GM21619 (cell line): ENCODE data around the gene KIF1A.

Experiments used
- ATAC-seq: cut with Tn5 transposase; IDR thresholded peaks from one replicate; pipeline ENCODE4 v1.9.1; 2021; ENCODE audit not compliant: unreplicated experiment

Gene KIF1A

DNA sequence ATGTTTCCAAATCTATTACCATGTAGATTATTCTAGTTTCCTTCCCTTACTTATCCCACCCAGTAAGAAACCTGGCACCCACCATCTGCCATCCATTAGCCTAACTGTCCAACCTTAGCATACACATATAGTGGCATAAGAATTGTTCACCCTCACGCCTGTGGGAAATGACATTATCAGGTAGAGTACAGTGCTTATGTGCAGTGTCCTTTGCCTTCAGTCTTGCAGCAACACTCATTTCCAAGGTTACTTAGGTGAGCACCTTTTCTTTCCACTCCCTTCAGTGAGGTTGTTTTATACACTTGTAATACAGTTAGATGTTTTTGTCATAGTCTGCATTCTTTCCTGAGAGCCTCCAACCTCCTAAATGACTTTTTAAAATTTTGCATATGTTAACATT is 155.4 kb downstream of the KIF1A start:
- no peak for ATAC-seq
